Thyroid gland (tissue), 4 donors: ENCODE data around the gene LEMD3.

Experiments
- POLR2A ChIP-seq, 2 donors: fragments of 450-650 bp; IDR thresholded peaks; one replicate each; pipeline ENCODE4 v1.6.1; 2017; ENCODE audit warnings: antibody characterized with exemption in 2 of 2, mild to moderate bottlenecking in 2 of 2, moderate library complexity in 1 of 2
- TF ChIP-seq, protein P1 (sequence below), 6 experiments: fragments of 200-600 bp in 3 of 6; fragments of 450-650 bp in 3 of 6; sonication (generic) in 3 of 6; IDR thresholded peaks; one replicate each; pipeline ENCODE4 v1.5.1; 2016 to 2019; ENCODE audit warnings: antibody characterized with exemption in 6 of 6, mild to moderate bottlenecking in 2 of 6, inconsistent platforms in 1 of 6, moderate library complexity in 1 of 6

DNA sequence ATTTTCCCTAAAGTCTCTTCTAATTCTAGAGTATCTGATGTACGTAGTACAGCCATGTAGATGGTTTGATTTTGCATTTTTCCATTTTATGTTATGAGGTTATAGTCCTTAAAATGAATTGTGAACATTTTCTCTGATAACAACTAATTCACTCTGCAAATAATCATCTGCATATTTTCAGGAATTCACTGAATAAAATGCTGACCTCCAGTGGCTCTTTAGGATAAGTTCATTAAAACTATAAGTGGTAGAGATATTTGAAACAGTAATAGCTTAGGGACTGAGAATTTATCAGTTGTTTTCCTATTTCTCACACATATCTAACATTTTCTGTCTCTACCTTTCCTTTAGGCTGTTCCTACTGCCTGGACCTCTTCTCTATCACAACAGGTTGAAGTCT lies 113.5 kb downstream of the LEMD3 start:
- no peak for TF ChIP-seq POLR2A (IDR thresholded peaks at IDR 0.05)
- TF ChIP-seq, protein P1, sequence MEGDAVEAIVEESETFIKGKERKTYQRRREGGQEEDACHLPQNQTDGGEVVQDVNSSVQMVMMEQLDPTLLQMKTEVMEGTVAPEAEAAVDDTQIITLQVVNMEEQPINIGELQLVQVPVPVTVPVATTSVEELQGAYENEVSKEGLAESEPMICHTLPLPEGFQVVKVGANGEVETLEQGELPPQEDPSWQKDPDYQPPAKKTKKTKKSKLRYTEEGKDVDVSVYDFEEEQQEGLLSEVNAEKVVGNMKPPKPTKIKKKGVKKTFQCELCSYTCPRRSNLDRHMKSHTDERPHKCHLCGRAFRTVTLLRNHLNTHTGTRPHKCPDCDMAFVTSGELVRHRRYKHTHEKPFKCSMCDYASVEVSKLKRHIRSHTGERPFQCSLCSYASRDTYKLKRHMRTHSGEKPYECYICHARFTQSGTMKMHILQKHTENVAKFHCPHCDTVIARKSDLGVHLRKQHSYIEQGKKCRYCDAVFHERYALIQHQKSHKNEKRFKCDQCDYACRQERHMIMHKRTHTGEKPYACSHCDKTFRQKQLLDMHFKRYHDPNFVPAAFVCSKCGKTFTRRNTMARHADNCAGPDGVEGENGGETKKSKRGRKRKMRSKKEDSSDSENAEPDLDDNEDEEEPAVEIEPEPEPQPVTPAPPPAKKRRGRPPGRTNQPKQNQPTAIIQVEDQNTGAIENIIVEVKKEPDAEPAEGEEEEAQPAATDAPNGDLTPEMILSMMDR (IDR thresholded peaks at IDR 0.05) = no peak
